Brain microvascular endothelial cell (primary cell): Measurements from ENCODE around the gene MXI1.

Experiments used
- DNase-seq: peaks from one replicate; pipeline ENCODE4 v3.0.0-alpha.2; 2020
- H3K27ac ChIP-seq: fragments of 250-450 bp; sonication (Bioruptor Pico); 2 replicates; pipeline ENCODE4 v1.5.1; 2020; ENCODE audit warnings: mild to moderate bottlenecking, moderate library complexity
- H3K27me3 ChIP-seq: fragments of 250-450 bp; sonication (Bioruptor Pico); replicated peaks from 2 replicates; pipeline ENCODE4 v1.5.1; 2020; ENCODE audit warnings: mild to moderate bottlenecking
- H3K36me3 ChIP-seq: fragments of 250-450 bp; sonication (Bioruptor Pico); replicated peaks from 2 replicates; pipeline ENCODE4 v1.5.1; 2020; ENCODE audit warnings: mild to moderate bottlenecking
- H3K4me3 ChIP-seq: 2 replicates; pipeline ENCODE4 v1.5.1; 2011; ENCODE audit warnings: low read depth, mild to moderate bottlenecking, control low read depth, low read length, moderate library complexity
- in situ Hi-C: cut with HindIII; loops from 2 replicates; pipeline ENCODE4 v1.10.0; 2017; ENCODE audit warnings: low sequenced_read_pairs, low pct_ligation_motif_present
- TF ChIP-seq, protein P1 (sequence below): IDR thresholded peaks from 2 replicates; pipeline ENCODE4 v1.5.1; 2011; ENCODE audit warnings: low read depth, mild to moderate bottlenecking, moderate library complexity, low read length, control low read depth, inconsistent platforms; ENCODE audit errors: missing control alignments

Gene MXI1

DNA sequence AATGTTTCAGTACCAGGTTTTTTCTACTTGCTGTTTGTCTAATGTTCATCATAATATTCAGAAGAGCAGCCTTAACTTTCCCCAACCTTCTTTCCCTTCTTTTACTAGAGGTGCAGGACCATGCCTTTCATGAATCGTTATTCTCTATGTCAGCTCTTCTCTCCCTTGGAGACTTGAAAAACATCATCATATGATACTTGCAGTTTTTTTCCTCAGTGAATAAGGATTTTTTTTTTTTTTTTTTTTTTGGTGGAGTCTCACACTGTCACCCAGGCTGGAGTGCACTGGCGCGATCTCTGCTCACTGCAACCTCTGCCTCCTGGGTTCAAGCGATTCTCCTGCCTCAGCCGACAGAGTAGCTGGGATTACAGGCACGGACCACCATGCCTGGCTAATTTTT, 67.2 kb downstream of the MXI1 start:
- Histone ChIP-seq H3K27ac (no peak overlapping the region), H3K27me3 (no peaks in the 10 kb centered on the region), H3K36me3 (no peaks in the 10 kb centered on the region), H3K4me3 (no peak overlapping the region)
- TF ChIP-seq, protein P1, sequence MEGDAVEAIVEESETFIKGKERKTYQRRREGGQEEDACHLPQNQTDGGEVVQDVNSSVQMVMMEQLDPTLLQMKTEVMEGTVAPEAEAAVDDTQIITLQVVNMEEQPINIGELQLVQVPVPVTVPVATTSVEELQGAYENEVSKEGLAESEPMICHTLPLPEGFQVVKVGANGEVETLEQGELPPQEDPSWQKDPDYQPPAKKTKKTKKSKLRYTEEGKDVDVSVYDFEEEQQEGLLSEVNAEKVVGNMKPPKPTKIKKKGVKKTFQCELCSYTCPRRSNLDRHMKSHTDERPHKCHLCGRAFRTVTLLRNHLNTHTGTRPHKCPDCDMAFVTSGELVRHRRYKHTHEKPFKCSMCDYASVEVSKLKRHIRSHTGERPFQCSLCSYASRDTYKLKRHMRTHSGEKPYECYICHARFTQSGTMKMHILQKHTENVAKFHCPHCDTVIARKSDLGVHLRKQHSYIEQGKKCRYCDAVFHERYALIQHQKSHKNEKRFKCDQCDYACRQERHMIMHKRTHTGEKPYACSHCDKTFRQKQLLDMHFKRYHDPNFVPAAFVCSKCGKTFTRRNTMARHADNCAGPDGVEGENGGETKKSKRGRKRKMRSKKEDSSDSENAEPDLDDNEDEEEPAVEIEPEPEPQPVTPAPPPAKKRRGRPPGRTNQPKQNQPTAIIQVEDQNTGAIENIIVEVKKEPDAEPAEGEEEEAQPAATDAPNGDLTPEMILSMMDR = no peak
- in situ Hi-C loops = no loop called here
- DNase-seq = no peak

DNA sequence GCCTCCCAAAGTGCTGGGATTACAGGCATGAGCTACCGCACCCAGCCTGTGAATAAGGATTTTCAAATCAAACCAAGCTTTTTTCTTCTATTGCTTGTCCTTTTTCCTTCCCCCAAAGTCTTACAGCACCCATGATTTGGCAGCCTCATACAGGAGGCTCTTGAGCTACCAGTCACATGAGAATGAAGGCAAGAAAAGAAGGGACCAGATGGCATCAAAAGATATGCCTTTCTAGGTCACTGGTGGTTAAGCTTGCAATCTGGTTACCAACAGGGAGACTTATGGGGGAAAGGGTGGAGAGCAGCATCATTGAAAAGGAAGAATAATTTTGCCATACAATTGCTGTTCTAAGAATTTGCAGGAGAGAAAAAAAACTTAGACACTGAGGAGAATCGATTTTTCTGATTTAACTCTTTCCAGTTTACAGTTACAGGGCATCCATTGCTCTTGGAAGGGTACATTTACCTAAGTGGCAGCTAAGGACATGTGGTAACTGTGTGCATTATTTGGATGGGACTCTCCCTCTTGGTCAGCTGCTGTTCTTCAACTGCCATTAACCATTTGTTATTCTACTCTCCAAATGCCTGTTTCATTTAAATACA, 67.8 kb downstream of the MXI1 start:
- Histone ChIP-seq H3K27ac (no peak overlapping the region), H3K36me3 (no peaks in the 10 kb centered on the region), H3K27me3 (no peaks in the 10 kb centered on the region), H3K4me3 (no peak overlapping the region)
- TF ChIP-seq, protein P1 = no peak
- in situ Hi-C loops = no loop called here
- DNase-seq = no peak

DNA sequence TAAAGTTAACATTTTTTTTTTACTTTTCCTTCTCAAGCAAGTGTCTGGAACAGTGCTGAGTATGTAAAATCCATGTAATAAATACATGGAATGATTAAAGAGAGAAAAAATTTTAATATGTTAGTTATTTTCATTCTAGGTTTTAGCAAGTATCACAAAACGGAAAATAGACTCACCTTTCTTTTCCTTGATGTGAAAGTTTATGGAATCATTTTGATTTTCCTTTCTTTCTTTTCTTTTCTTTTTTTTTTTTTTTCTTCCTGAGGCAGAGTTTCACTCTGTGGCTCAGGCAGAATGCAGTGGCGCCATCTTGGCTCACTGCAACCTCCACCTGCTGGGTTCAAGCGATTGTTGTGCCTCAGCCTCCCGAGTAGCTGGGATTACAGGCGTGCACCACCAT, 69.2 kb downstream of the MXI1 start:
- Histone ChIP-seq H3K27ac (no peak overlapping the region), H3K36me3 (no peaks in the 10 kb centered on the region), H3K27me3 (no peaks in the 10 kb centered on the region), H3K4me3 (no peak overlapping the region)
- DNase-seq = no peak
- in situ Hi-C loops = no loop called here
- TF ChIP-seq, protein P1 = no peak

DNA sequence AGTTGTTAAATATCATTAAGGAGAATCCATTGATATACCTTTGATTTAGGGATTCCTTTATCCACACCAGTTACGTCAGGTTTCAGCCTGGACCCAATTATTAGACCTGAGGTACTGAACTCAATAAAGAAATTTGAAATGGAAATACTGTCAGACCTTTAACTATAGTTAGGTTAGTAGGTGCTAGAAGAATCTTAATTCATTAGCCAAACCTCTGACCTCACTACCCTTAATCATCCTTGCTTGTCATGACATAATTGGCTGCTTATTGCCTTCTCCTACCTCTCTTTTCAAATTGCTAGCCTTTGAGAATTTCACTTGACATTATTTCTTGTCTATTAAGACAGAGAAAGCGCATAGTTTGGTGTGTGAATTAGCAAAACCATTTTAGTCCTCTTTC, 70.2 kb downstream of the MXI1 start:
- DNase-seq = no peak
- H3K4me3 ChIP-seq = no peak overlapping the region
- H3K27me3 ChIP-seq = no peaks in the 10 kb centered on the region
- TF ChIP-seq, protein P1 = no peak
- H3K27ac ChIP-seq = no peak overlapping the region
- H3K36me3 ChIP-seq = no peaks in the 10 kb centered on the region
- in situ Hi-C loops = no loop called here

DNA sequence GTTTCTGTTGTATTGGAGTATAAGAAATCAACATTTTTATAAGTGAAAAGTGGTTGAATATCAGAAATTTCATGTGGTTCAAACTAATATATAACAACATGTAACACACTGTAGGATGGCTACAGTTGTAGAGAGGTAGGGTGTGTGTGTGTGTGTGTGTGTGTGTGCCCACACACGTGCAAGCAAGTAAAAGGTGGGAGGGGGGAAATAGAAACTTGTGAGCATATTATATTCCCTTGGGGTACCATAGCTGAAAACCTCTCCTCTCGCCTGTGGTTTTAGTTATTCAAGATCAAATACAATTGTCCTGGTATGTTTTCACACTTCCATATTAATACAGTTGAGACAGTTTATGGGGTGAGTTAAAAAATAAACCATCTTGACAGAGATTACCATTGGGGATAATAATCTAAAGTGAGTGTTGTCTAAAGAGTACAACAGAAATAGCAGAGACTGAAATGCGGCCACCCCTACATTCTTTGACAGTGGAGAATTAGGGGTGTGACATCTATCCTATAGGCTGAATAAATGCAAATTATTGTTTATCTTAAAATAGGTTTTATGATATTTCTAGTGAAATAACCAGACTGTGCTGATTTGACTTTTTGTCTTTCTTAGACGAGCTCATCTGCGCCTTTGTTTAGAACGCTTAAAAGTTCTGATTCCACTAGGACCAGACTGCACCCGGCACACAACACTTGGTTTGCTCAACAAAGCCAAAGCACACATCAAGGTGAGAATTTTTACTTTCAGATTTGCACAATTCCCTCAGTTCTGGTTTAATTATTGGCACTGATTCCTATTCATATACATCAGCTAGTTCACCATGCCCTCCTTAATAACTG, 71.4 kb downstream of the MXI1 start:
- TF ChIP-seq, protein P1 = no peak
- in situ Hi-C loops = no loop called here
- Histone ChIP-seq H3K27ac (no peak overlapping the region), H3K27me3 (no peaks in the 10 kb centered on the region), H3K4me3 (no peak overlapping the region), H3K36me3 (no peaks in the 10 kb centered on the region)
- no peak for DNase-seq
